ENCODE measurements around the gene CLCC1.

CLCC1 gene

GRCh38 chr1:108925920-108926319, 37.4 kb downstream of the CLCC1 start:
- Histone ChIP-seq H3K9me3 (ENCODE audit: control insufficient read depth, low read length) (no peaks in the 10 kb centered on the region), H3K4me1 (no peaks in the 10 kb centered on the region), H3K79me2 (no peaks in the 10 kb centered on the region), H2AFZ (no peak overlapping the region), H3K9ac (no peak overlapping the region), H3K36me3 (ENCODE audit: control insufficient read depth, insufficient read depth, low read length) (no peaks in the 10 kb centered on the region), H3K4me2 (ENCODE audit: low read length) (no peak overlapping the region), H3K4me3 (ENCODE audit: low read depth, low read length) (no peak overlapping the region), H3K27me3 (ENCODE audit: control insufficient read depth, insufficient read depth, low read length) (no peaks in the 10 kb centered on the region), H3K27ac (no peak overlapping the region)
- no peak for TF ChIP-seq CTCF (IDR thresholded peaks at IDR 0.05)

- Histone ChIP-seq H3K4me3 (ENCODE audit: low read depth, low read length) (no peak overlapping the region), H3K4me2 (ENCODE audit: low read length) (no peak overlapping the region), H3K27ac (no peak overlapping the region), H2AFZ (no peak overlapping the region), H3K9ac (no peak overlapping the region), H3K9me3 (ENCODE audit: control insufficient read depth, low read length) (no peaks in the 10 kb centered on the region), H3K36me3 (ENCODE audit: control insufficient read depth, insufficient read depth, low read length) (no peaks in the 10 kb centered on the region), H3K79me2 (no peaks in the 10 kb centered on the region), H3K27me3 (ENCODE audit: control insufficient read depth, insufficient read depth, low read length) (no peaks in the 10 kb centered on the region), H3K4me1 (no peaks in the 10 kb centered on the region)
- no peak for TF ChIP-seq CTCF (IDR thresholded peaks at IDR 0.05)
Measured at GRCh38 chr1:108916788-108917187, 46.5 kb downstream of the CLCC1 start.

All from parathyroid adenoma (tissue), 2 donors.